NT2/D1 (cell line): ENCODE measurements around the gene HOXD4.
A peak's percentile ranks its signal among the peaks of the same experiment; 100 is the strongest.

ENCODE experiments used
- SUZ12 ChIP-seq: IDR thresholded peaks from 2 replicates; pipeline ENCODE4 v1.6.1; 2011; ENCODE audit not compliant: insufficient read length, insufficient read depth; ENCODE audit errors: extremely low read depth
- YY1 ChIP-seq: IDR thresholded peaks from 2 replicates; pipeline ENCODE4 v1.6.1; 2011; ENCODE audit not compliant: insufficient read length, insufficient read depth
- ZNF274 ChIP-seq: IDR thresholded peaks from 2 replicates; pipeline ENCODE4 v1.6.1; 2011; ENCODE audit warnings: mild to moderate bottlenecking, low read depth, low read length

GRCh38 chr2:176123411-176124109 is 27.8 kb upstream of the HOXD4 start:
- no peak for TF ChIP-seq ZNF274
- TF ChIP-seq YY1, result no peak
- peak; percentile 80 for TF ChIP-seq SUZ12
